Stromal cell of bone marrow (primary cell): ENCODE measurements around the gene CIAPIN1.
A peak's percentile ranks its signal among the peaks of the same experiment; 100 is the strongest.
"Not testable (repeated sequence)": the region's sequence is repeated elsewhere in the genome, so short reads cannot be mapped to it uniquely, and the experiment has no call there.

ENCODE experiments used
- DNase-seq: peaks from one replicate; pipeline ENCODE4 v3.0.0-alpha.2; 2012; ENCODE audit warnings: low read depth

CIAPIN1 gene

DNA sequence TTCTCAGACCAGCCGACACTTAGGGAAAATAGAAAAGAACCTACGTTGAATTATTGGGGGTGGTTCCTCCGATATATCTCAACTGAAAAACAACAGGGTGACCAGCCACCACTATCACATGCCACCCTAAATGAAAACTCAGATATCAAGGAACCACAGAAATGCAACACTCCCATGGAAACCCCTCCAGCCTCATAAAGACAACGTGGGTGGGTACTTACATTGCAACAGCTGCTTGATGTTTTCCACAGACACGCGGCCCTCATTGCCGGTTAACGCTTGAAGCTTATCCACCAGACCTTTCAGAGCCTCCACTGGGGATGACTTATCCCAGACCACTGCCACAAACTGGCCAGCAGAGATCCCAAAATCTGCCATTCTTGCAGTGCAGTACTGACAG lies 6.6 kb downstream of the CIAPIN1 start:
- DNase-seq, result not testable (repeated sequence)

DNA sequence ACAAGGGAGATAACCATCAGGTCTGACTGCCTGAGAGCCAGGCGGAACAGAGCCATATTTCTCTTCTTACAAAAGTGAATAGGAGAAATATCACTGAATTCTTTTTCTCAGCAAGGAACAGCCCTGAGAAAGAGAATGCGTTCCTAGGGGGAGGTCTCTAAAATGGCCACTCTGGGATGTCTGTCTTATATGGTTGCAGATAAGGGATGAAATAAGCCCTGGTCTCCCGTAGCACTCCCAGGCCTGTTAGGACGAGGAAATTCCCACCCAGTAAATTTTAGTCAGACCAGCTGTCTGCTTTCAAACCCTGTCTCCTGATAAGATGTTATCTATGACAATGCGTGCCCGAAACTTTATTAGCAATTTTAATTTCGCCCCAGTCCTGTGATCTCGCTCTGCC lies 7.2 kb downstream of the CIAPIN1 start:
- not testable (repeated sequence) for DNase-seq

DNA sequence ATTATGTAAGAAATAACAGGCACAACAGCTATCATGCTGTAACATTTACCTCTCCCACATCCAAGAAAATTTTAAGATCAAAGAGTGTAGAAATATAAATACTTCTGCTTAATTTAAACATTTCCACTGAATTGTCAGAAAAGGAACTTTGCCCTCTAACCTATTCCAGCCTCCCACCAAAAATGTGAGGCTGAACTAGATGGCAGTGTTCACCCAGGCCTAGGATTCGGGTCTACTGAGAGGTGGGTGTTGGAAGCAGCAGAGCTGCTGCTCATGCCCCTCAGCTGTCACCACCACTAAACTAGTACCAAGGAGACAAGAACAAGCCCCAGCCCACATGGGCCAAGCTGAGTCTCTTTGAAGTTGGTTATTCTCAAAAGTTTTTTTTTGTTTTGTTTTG lies 11.3 kb downstream of the CIAPIN1 start:
- no peak for DNase-seq

DNA sequence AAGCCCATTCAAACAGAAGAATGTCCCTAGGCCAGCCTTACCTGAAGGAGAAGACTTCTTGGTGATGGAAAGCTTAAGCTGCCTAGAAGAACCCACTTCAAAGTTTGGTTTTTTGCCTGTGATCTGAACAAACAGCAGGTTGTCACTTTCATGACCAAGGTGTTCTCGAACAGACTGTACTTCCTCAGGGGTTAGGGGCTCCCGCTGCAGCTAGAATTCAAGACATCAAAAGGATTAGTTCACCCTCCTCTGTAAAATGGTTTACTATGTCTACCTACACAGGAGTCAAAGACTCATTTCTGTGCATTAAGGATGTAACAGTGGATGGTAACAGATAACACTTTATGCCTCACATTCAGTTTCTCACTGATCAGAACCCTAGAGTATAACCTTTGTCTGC lies 13.2 kb downstream of the CIAPIN1 start:
- no peak for DNase-seq

DNA sequence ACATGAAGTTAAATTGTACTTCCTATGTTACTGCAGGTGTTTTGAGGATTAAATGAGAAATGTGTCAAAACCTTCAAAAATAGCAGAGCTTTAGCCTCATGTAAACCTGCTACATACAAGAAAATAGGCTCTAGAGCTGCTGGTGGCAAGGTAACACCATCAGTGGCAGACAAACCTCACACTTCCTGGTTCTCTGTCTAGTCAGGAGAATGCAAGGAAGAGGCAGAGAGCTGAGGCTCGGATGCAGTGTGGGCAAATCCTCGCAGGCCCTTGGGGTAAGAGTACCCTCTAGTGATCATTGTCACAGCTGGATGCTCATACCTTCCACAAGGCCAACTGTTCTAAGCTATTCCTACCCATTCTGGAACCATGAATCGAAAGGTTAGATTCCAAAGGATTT lies 14.2 kb downstream of the CIAPIN1 start:
- DNase-seq, result no peak

DNA sequence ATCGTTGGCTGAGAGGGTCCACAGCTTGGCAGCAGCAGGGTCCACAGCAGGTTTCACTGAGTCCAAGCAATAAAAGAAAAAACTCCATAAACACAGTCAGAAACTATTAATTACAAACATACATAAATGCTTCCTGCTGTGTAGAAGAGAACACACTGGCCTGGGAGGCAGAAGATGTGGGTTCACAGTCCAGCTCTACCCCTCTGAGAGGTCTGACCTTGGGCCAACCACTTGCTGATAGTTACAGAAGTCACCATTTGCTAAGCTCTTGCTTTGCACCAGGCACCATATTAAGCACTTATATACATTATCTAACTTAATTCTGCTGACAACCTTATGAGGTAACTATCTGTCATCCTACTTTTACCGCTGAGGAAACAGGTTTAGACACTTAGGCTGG lies 14.7 kb downstream of the CIAPIN1 start:
- DNase-seq, result no peak

DNA sequence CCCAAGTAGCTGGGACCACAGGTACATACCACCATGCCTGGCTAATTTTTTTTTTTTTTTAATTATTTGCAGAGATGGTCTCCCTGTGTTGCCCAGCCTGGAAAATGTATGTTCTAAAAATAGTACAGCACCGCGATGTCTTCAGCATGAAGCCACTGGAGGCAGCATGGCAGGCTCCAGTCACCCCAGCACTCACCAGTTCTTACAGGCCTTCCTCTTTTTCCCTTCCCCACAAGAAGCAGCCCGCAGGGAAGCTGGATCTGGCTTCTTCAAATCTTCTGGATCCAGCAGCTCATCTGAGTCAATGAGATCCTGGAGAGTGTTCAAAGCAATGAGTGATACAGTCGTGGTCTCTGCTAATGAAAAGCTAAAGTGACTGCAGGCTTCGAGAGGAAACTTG lies 16.2 kb downstream of the CIAPIN1 start:
- no peak for DNase-seq

DNA sequence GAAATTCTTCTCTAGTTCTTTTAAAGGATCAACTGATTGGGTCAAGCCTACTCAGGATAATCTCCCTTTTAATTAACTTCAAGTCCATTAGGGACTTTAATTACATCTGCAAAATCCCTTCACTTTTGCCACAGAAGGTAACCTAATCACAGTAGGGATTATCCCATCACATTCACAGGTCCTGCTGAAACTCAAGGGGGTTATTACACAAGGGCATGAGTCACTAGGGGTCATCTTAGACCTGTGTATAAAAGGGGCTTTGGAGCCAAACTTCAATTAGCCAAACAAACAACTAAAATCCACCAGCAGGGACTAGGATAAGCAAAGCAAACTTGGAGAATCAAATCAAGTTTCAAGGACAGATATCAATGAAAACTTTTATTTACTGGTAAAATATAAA lies 19.4 kb downstream of the CIAPIN1 start:
- no peak for DNase-seq

DNA sequence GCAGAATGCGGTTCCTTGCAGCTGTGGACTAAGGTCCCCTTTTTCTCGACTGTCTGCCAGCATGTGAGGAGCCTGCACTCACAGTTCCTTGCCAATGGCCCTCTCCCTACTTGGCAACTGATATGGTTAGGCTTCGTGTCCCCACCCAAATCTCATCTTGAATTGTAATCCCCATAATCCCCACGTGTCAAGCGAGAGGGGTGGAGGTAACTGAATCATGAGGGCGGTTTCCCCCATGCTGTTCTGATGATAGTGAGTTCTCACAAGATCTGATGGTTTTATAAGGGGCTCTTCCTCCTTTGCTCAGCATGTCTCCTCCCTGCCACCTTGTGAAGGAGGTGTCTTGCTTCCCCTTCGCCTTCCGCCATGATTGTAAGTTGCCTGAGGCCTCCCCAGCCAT lies 19.9 kb downstream of the CIAPIN1 start:
- no peak for DNase-seq

DNA sequence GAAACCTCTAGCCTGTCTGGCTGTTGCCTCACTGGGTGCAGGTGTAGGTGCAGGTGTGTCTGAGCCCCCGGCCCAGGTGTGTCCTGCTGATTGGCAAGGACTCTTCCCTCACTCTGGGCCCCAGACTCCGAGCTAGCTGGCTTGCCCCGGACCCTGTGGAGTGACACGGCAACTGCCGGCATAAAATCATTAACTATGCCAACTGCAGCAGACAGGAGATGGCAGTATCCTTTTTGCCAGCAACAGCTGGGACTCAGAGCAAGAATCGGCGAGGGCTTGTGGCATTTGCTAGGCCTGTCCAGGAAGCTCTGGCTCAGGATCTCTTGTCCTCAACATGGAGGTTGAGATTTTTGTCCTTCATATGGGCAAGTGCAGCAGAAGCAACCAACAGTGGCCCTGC lies 20.8 kb downstream of the CIAPIN1 start:
- no peak for DNase-seq

DNA sequence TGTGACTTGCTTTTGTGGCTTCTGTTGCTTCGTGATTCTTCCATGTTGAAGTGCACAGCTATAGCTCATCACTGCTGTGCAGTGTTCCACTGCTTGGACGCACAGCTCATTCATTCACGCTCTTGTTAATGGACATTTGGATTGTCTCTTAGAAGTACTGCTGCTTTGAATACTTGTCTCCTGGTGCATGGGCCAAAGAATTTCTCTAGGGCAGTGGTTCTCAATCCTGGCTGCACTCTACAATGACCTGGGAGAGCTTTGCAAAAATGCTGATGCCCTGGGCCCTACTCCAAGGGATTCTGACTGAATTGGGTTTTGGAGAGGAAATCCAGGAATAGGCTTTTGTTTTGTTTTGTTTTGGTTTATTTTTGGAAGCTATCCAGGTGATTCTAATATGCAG lies 22.6 kb downstream of the CIAPIN1 start:
- DNase-seq, result no peak

DNA sequence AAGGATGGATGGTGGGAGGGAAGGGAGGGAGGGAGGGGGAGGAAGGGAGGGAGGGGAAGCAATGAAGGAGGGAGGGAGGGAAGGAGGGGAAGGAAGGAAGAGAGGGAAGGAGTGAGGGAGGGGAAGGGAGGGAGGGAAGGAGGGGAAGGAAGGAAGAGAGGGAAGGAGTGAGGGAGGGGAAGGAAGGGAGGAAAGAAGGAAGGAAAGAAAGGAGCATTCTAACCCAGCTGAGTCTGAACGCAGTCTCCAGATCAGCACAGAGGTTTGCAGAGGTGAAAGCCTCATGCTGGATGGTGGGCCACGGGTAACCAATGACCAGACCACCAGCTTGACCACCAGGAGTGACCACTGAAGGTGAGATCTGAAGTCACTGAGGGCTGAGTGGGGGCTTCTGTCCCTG lies 24.0 kb downstream of the CIAPIN1 start:
- no peak for DNase-seq

DNA sequence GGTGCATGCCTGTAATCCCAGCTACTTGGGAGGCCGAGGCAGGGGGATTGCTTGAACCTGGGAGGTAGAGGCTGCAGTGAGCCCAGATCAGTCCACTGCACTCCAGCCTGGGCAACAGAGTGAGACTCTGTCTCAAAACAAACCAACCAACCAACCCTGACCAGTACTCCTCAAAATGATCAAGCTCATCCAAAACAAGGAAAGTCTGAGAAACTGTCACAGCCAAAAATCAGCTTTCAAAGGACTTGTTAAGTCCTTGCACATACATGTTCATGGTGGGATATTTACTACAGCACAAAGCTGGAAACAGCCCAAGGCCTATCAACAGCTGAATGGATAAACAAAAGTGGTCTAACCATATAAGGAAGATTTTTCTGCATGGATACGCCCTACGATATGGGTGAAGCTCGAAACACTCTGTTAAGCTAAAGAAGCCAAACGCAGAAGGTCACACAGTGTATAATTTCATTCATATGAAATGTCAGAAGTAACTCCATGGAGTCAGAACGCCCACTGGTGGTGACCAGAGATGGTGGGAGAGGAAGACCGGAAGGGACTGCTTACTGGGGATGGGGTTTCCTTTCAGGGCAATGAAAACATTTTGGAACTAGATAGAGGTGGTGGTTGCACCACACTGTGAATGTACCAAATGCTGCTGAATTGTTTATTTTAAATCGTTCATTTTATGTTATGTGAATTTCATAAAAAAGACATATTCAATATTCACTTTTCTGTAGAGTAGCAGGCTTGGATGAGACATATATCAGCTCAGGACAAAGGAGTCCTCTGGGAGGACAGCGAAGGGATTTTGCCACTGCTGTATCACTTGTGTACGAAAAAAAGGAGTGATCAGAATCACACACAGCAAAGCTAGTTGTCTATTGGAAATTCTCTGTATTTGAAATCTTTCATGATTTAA lies 24.9 kb downstream of the CIAPIN1 start:
- peak; percentile 46 for DNase-seq

DNA sequence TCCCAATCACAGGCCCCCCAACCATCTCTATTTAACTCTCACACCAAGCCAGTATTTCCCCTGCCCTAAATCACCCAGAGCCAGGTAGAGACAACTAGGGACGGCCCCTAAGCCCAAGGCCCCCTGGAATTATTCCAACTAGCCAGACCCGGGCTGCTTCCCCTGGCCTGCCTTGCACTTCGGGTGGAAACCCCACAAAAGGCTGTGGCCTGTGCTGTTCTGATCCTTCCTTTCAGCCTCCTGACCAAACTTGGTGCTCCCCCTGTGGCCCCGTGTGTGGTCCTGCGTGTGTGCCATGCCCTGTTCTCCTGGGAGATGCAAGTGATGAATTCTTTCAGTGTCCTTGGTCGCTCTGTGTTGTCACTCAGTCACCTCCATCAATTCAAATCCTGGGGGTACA lies 27.7 kb downstream of the CIAPIN1 start:
- DNase-seq, result no peak

DNA sequence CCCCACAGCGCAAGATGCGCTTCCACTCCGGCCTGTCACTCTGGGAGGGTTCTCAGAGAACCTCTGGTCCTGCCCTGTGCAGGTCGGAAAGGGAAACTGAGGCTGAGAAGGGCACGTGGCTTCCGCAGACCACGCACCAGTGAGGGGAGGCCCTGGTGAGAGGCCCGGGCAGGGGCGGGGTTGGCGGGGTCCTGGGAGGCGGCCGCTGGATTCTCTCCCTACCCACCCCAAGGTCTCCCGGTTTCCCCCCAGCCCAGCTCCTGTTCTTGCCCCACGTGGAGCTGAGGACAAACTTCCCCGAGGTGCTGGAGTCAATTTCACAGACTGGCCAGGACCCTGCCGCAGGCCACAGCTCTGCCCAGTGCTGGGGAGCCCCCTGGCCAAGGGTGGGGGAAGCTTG lies 31.1 kb downstream of the CIAPIN1 start:
- no peak for DNase-seq

DNA sequence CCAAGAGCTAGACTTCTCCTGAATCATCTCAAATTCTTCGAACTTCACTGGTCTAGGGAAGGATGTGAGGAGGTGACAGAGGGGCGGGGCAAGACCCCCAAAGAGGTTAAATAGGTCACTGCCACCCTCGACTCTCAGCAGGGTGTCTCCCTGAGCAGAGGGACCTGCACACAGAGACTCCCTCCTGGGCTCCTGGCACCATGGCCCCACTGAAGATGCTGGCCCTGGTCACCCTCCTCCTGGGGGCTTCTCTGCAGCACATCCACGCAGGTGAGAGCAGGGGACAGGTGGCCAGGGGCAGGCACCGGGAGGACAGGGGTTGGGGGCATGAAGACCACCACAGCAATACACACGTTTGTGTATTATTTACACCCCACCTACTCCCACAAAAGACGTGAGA lies 33.5 kb downstream of the CIAPIN1 start:
- DNase-seq, result no peak

DNA sequence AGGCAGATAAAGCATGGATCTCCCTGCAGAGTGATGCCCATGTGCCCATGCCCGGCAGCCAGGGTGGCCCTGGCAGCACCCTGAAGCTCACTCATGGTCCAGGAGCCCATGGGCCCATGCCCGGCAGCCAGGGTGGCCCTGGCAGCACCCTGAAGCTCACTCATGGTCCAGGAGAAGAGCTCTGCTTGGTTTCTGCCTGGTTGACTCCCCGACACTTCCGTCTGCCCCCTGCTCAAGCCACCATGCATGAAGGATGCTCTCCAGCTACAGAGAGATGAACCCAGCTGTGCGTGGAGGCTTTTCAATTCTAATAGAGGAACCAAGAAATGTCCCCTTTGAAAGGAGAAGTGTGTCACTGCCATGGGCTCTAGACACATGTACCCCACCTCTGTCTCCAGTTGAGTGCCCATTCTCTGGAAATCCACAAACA lies 33.9 kb downstream of the CIAPIN1 start:
- no peak for DNase-seq

DNA sequence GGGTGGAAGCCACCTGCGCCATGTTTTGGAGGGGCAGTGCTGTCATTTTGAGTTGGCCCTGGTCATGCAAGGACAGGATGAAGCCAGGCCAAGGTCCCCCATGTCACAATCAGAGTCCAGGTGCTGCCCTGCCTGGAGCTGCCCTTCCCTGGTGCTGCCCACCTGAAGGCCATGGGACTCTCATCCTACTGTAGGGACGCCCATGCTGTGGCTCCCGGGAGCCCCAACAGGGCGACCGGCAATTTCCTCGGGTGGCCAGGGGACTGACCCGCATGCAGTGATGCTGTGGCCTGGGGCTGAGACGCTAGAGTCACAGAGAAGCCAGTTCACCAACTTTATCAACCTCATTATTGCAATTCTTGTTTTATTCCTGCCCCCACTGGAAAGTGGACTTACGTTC lies 34.6 kb downstream of the CIAPIN1 start:
- DNase-seq, result no peak

DNA sequence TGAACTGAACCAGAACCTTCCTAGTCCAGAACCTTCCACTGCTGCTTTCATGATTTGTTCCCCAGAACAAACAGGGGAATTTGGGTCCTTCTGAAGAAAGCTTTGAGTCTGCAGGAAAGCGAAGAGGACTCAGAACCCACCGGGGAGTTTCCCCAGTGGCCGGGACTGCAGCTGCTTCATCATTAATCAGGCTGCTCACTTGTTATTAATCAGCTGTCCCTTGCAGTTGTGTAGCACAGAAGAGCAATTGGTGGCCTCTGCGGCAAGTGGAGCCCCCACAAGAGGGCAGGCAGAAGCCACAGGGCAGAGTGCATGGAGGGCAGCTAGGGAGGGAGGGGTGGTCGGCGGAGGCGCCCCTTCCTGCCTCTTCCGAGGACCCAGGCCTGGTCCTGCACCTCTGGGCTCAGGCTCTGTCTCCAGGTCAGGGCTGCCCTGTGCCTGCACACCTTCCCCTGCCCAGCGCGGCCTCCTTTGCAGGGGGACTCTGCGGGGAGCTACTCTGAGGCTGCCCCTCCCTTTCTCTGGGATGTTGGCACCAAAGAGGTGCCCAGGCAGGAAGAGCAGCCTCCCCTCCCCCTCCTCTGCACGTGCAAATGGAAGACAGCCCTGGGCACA lies 35.7 kb downstream of the CIAPIN1 start:
- DNase-seq, result no peak

DNA sequence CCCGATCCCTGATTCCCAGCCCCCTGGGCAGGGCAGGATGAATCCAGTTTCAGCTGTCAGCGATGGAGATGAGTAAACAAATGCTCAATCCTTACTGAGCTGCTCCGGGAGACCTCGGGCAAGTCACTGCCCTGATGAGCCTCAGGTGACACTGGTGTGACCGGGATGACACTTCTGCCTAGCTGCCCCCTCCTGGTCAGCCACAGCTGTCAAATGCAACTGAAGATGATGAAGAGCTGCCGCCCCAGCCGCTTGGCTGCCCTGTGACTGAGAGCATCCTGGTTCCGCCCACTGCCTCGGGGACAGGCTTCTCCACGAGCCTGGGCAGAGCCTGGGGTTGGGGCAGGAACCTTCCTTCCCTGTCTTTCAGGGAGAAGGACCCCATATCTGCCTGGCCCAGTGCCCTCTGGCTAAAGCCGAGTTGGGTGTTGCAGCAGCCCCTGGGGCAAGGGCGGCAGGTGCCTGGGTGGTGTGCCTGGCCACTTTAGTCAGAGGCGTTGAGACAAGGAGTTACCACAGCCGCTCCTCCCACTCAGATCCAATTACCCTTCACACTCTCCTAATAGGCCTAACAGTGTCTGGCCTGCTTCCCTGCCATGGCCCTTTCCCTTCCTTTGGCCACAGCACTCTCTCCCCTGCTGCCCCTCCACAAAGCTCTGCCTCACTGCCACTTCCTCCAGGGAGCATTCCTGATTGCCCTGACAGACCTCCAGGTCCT lies 37.2 kb downstream of the CIAPIN1 start:
- DNase-seq, result no peak

DNA sequence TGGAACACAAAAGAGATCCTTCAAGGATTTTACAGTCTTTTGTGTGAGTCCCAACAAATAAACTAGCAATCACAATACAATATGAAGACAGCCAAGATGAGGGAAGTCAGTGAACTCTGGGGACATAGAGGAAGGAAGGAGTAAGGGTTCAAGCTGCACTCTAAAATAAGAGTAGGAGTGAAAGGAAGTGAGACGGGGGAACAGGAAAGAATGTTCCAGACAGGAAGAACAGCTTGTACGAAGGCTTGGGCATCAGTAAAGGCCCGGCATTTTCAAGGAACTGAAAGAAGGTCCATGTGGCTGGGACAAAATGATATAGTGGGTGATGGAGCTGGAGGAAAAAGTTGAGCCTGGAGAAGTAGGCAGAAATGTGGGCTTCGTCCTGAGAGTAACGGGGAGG lies 38.1 kb downstream of the CIAPIN1 start:
- no peak for DNase-seq

DNA sequence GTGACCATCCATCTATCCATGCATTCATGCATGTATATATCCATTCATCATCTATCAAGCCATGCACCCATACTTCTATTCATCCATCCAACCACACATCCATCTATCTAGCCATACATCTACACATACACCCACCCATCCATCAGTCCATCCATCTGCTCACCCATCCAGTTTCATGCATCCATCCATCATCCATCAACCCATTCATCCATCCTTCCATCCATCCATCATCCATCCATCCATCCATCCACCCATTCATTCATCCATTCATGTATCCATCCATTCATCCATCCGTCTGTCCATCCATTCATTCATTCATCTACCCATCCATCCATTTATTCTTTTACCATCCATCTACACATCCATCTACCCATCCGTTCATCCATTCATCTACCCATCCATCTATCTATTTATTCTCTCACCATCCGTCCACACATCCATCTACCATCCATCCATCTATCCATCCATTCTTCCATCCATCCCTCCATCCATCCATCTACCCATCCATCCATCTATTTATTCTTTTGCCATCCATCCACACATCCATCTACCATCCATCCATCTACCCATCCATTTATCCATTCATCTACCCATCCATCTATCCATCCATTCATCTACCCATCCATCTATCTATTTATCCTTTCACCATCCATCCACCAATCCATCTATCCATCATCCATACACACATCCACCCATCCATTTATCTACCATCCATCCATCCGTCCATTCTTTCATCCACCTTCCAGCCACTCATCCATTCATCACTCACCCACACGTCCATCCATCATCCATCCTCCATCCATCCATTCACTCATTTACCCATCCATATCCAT lies 39.4 kb downstream of the CIAPIN1 start:
- DNase-seq, result no peak
